ENCODE data around the gene MDN1. TPM values are rescaled to one million over a fixed set of nuclear protein-coding genes. Genes with fewer than 3 reads are reported as not detected.

Gene MDN1
- total RNA-seq, 2 donors from 2014 or later: 85.4 to 145 TPM

GRCh38 chr6:89690944-89691324 lies 128.7 kb downstream of the MDN1 start:
- peak; percentile 72 for DNase-seq
- Mint-ChIP-seq H3K4me3 (no peak overlapping the region), H3K36me3 (ENCODE audit: low read depth) (peaks cover 91% of the 10 kb centered on the region), H3K27me3 (ENCODE audit: insufficient read depth) (no peaks in the 10 kb centered on the region), H3K4me1 (peaks cover 27% of the 10 kb centered on the region), H3K27ac (peak overlapping the region; percentile 95), H3K9me3 (no peaks in the 10 kb centered on the region)
- no peak overlapping the region for H3K4me3 ChIP-seq (ENCODE audit: low read length)
- H3K27ac ChIP-seq (ENCODE audit: low read depth, low read length): peak overlapping the region; percentile 12
- no peak overlapping the region for H3K9ac ChIP-seq (ENCODE audit: extremely low read depth, low read length, poor library complexity, severe bottlenecking)
- peaks cover 97% of the 10 kb centered on the region for H3K36me3 ChIP-seq (ENCODE audit: control insufficient read depth, insufficient read depth, low read length)
- peaks cover 4% of the 10 kb centered on the region for H3K4me1 ChIP-seq (ENCODE audit: control insufficient read depth, insufficient read depth, low read length)
- no peaks in the 10 kb centered on the region for H3K27me3 ChIP-seq (ENCODE audit: control insufficient read depth, insufficient read depth, low read length, poor library complexity, severe bottlenecking)
- no peak for TF ChIP-seq CTCF (conservative IDR thresholded peaks at IDR 0.05)
- H3K9me3 ChIP-seq (ENCODE audit: control insufficient read depth, low read length): no peaks in the 10 kb centered on the region

- no peak for TF ChIP-seq CTCF (conservative IDR thresholded peaks at IDR 0.05)
- Histone ChIP-seq H3K27me3 (ENCODE audit: control insufficient read depth, insufficient read depth, low read length, poor library complexity, severe bottlenecking) (no peaks in the 10 kb centered on the region), H3K36me3 (ENCODE audit: control insufficient read depth, insufficient read depth, low read length) (peaks cover 97% of the 10 kb centered on the region), H3K27ac (ENCODE audit: low read depth, low read length) (peak overlapping the region; percentile 80), H3K4me3 (ENCODE audit: low read length) (no peak overlapping the region), H3K9ac (ENCODE audit: extremely low read depth, low read length, poor library complexity, severe bottlenecking) (no peak overlapping the region), H3K4me1 (ENCODE audit: control insufficient read depth, insufficient read depth, low read length) (peaks cover 4% of the 10 kb centered on the region), H3K9me3 (ENCODE audit: control insufficient read depth, low read length) (no peaks in the 10 kb centered on the region)
- 69 to 74% methylated on average over 4 of the region's 5 CpGs for whole genome bisulfite sequencing, 2 experiments (ENCODE audit: insufficient coverage in 1 of 2, insufficient read length in 1 of 2)
- H3K4me1 Mint-ChIP-seq: peaks cover 27% of the 10 kb centered on the region
- peak overlapping the region; percentile 95 for H3K27ac Mint-ChIP-seq
- H3K36me3 Mint-ChIP-seq (ENCODE audit: low read depth): peaks cover 92% of the 10 kb centered on the region
- H3K27me3 Mint-ChIP-seq (ENCODE audit: insufficient read depth): no peaks in the 10 kb centered on the region
- DNase-seq: peak; percentile 86
- H3K4me3 Mint-ChIP-seq: no peak overlapping the region
- H3K9me3 Mint-ChIP-seq: no peaks in the 10 kb centered on the region
These were observed 129.9 kb downstream of the MDN1 start for GRCh38 chr6:89689732-89690131.

GRCh38 chr6:89688328-89688727 lies 131.3 kb downstream of the MDN1 start:
- WGBS, 2 experiments (ENCODE audit: insufficient coverage in 1 of 2, insufficient read length in 1 of 2): 96 to 100% methylated on average over 2 of the region's 2 CpGs
- Histone ChIP-seq H3K36me3 (ENCODE audit: control insufficient read depth, insufficient read depth, low read length) (peaks cover 97% of the 10 kb centered on the region), H3K27me3 (ENCODE audit: control insufficient read depth, insufficient read depth, low read length, poor library complexity, severe bottlenecking) (no peaks in the 10 kb centered on the region), H3K9ac (ENCODE audit: extremely low read depth, low read length, poor library complexity, severe bottlenecking) (no peak overlapping the region), H3K9me3 (ENCODE audit: control insufficient read depth, low read length) (no peaks in the 10 kb centered on the region), H3K4me3 (ENCODE audit: low read length) (no peak overlapping the region), H3K27ac (ENCODE audit: low read depth, low read length) (no peak overlapping the region), H3K4me1 (ENCODE audit: control insufficient read depth, insufficient read depth, low read length) (peaks cover 4% of the 10 kb centered on the region)
- Mint-ChIP-seq H3K9me3 (no peaks in the 10 kb centered on the region), H3K4me3 (no peak overlapping the region), H3K4me1 (peaks cover 26% of the 10 kb centered on the region), H3K27me3 (ENCODE audit: insufficient read depth) (no peaks in the 10 kb centered on the region), H3K36me3 (ENCODE audit: low read depth) (peaks cover 94% of the 10 kb centered on the region), H3K27ac (no peak overlapping the region)
- TF ChIP-seq CTCF (conservative IDR thresholded peaks at IDR 0.05): no peak
- DNase-seq: no peak
